NCI-H2081 treated with DMSO at 0.1 percent for 48 hours (cell line): ENCODE measurements around the gene CAB39.

Experiments
- DNase-seq: peaks from one replicate; lab custom pipeline; 2025; lab: John Stamatoyannopoulos, UW

CAB39 gene

GRCh38 chr2:230757476-230757875, 44.8 kb downstream of the CAB39 start:
- no peak for DNase-seq

- DNase-seq = no peak
Measured at GRCh38 chr2:230758566-230759480, 46.2 kb downstream of the CAB39 start.

- no peak for DNase-seq
Measured at GRCh38 chr2:230759481-230760167, 47.0 kb downstream of the CAB39 start.

- DNase-seq = no peak
Measured at GRCh38 chr2:230761704-230762103, 49.1 kb downstream of the CAB39 start.

GRCh38 chr2:230762317-230762896, 49.8 kb downstream of the CAB39 start:
- no peak for DNase-seq

GRCh38 chr2:230764346-230764745, 51.7 kb downstream of the CAB39 start:
- DNase-seq = no peak

- no peak for DNase-seq
Measured at GRCh38 chr2:230765611-230766300, 53.1 kb downstream of the CAB39 start.

- DNase-seq = no peak
Measured at GRCh38 chr2:230767862-230768388, 55.3 kb downstream of the CAB39 start.

GRCh38 chr2:230770804-230771203, 58.2 kb downstream of the CAB39 start:
- DNase-seq = no peak

- DNase-seq = no peak
Measured at GRCh38 chr2:230772156-230772555, 59.5 kb downstream of the CAB39 start.

GRCh38 chr2:230773039-230773773, 60.6 kb downstream of the CAB39 start:
- DNase-seq = no peak

GRCh38 chr2:230774348-230774951, 61.8 kb downstream of the CAB39 start:
- DNase-seq = no peak

GRCh38 chr2:230775737-230776136, 63.1 kb downstream of the CAB39 start:
- no peak for DNase-seq

- no peak for DNase-seq
Measured at GRCh38 chr2:230777721-230778120, 65.1 kb downstream of the CAB39 start.

GRCh38 chr2:230778350-230779063, 65.9 kb downstream of the CAB39 start:
- DNase-seq = no peak

- no peak for DNase-seq
Measured at GRCh38 chr2:230779126-230779525, 66.5 kb downstream of the CAB39 start.

- no peak for DNase-seq
Measured at GRCh38 chr2:230779607-230780006, 67.0 kb downstream of the CAB39 start.

- DNase-seq = no peak
Measured at GRCh38 chr2:230781130-230781797, 68.6 kb downstream of the CAB39 start.

GRCh38 chr2:230783101-230783500, 70.5 kb downstream of the CAB39 start:
- DNase-seq = no peak

- no peak for DNase-seq
Measured at GRCh38 chr2:230784795-230785194, 72.2 kb downstream of the CAB39 start.
